Body of pancreas (tissue), 4 donors: ENCODE data around the gene DBR1.

Source experiments
- CTCF ChIP-seq, 7 experiments: fragments of 450-650 bp in 4 of 7; fragments of 200-600 bp in 3 of 7; sonication (generic) in 3 of 7; IDR thresholded peaks; one replicate each; pipeline ENCODE4 v1.5.1; 2016 to 2019; ENCODE audit warnings: antibody characterized with exemption in 7 of 7
- POLR2A ChIP-seq, 3 donors: fragments of 450-650 bp; IDR thresholded peaks; one replicate each; pipeline ENCODE4 v1.6.1; 2016; ENCODE audit warnings: antibody characterized with exemption in 3 of 3, mild to moderate bottlenecking in 2 of 3

GRCh38 chr3:138140940-138141339 is 33.8 kb downstream of the DBR1 start:
- TF ChIP-seq CTCF (IDR thresholded peaks at IDR 0.05), result no peak
- no peak for TF ChIP-seq POLR2A (IDR thresholded peaks at IDR 0.05)
